Vagina (tissue), 2 donors: ENCODE results near the gene USP14.

Source experiments
- CTCF ChIP-seq, 3 experiments: fragments of 450-650 bp in 2 of 3; fragments of 200-600 bp in 1 of 3; sonication (generic) in 1 of 3; IDR thresholded peaks; one replicate each; pipeline ENCODE4 v1.5.1; 2017 to 2019; ENCODE audit warnings: antibody characterized with exemption in 3 of 3, mild to moderate bottlenecking in 2 of 3, moderate library complexity in 2 of 3
- POLR2AphosphoS5 ChIP-seq, 2 donors: sonication (generic); formaldehyde crosslinking; IDR thresholded peaks; one replicate each; pipeline ENCODE4 v1.9.0; 2017; ENCODE audit warnings: antibody characterized with exemption in 2 of 2, mild to moderate bottlenecking in 2 of 2, low read depth in 1 of 2; ENCODE audit not compliant: insufficient read depth in 1 of 2

- TF ChIP-seq CTCF (IDR thresholded peaks at IDR 0.05) (no peak), POLR2AphosphoS5 (IDR thresholded peaks at IDR 0.05; ENCODE audit: insufficient read depth in 1 of 2, low read depth in 1 of 2) (no peak)
These were observed 30.9 kb downstream of the USP14 start for GRCh38 chr18:189254-189653.
